TTC549 (cell line): ENCODE results near the gene PKHD1.
"Not testable (repeated sequence)": the region's sequence is repeated elsewhere in the genome, so short reads cannot be mapped to it uniquely, and the experiment has no call there.

Experiments
- FAIRE-seq: peaks from 2 replicates; lab custom pipeline; 2012; peaks lifted over from hg19 to GRCh38; lab: Jason Lieb, UNC

PKHD1 gene

GRCh38 chr6:51926125-51926524 is 161.3 kb downstream of the PKHD1 start:
- no peak for FAIRE-seq

DNA sequence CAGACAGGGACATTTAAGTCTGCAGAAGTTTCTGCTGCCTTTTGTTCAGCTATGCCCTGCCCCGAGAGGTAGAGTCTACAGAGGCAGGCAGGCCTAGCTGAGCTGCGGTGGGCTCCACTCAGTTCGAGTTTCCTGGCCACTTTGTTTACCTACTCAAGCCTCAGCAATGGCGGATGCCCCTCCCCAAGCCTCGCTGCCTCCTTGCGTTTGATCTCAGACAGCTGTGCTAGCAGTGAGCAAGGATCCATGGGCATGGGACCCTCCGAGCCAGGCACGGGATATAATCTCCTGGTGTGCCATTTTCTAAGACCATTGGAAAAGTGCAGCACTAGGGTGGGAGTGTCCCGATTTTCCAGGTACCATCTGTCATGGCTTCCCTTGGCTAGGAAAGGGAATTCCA is 164.9 kb downstream of the PKHD1 start:
- not testable (repeated sequence) for FAIRE-seq

DNA sequence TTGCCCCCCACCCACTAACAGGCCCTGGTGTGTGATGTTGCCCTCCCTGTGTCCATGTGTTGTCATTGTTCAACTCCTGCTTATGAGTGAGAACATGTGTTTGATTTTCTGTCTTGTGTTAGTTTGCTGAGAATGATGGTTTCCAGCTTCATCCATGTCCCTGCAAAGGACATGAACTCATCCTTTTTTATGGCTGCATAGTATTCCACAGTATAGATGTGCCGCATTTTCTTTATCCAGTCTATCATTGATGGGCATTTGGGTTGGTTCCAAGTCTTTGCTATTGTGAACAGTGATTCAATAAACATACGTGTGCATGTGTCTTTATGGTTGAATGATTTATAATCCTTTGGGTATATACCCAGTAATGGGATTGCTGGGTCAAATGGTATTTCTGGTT is 169.1 kb downstream of the PKHD1 start:
- not testable (repeated sequence) for FAIRE-seq

DNA sequence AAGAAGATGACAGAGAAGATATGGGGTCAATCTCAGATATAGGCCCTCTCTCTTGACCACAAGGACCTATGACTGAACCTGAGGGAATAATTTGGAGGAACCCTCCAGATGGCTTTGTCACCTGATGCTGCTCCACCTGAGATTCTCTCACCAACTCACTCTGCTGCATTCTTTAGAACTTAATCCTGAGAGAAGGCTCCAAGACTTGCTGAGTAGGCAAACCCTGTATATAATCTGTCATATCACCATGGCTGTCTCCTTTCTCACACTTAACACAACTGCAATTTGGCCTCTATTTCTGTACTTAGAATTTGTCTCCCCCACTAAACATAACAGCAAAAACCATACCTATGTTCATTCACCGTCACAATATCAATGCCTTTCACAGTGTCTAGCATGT is 172.3 kb downstream of the PKHD1 start:
- FAIRE-seq, result no peak

GRCh38 chr6:51913265-51913664 is 174.1 kb downstream of the PKHD1 start:
- no peak for FAIRE-seq

GRCh38 chr6:51910851-51911250 is 176.6 kb downstream of the PKHD1 start:
- no peak for FAIRE-seq

DNA sequence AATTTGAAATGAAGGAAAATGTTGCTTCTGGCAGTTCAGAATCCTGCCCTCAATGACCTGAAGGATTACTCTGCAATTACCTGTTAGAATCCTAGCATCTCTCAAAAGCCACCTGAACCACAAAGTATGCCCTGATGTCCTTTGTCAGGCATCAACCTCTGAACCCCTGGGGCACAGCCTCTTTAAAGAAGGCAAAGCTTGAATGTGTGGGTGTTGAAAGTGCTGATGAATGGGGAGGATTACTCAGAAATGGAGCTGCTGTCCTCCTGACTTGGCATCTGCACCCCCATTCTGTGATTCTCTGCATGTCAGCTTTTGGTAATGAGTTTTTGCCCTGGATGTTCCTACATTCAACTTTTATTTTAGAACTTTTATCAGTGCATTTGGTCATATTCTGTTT is 179.2 kb downstream of the PKHD1 start:
- FAIRE-seq, result no peak

DNA sequence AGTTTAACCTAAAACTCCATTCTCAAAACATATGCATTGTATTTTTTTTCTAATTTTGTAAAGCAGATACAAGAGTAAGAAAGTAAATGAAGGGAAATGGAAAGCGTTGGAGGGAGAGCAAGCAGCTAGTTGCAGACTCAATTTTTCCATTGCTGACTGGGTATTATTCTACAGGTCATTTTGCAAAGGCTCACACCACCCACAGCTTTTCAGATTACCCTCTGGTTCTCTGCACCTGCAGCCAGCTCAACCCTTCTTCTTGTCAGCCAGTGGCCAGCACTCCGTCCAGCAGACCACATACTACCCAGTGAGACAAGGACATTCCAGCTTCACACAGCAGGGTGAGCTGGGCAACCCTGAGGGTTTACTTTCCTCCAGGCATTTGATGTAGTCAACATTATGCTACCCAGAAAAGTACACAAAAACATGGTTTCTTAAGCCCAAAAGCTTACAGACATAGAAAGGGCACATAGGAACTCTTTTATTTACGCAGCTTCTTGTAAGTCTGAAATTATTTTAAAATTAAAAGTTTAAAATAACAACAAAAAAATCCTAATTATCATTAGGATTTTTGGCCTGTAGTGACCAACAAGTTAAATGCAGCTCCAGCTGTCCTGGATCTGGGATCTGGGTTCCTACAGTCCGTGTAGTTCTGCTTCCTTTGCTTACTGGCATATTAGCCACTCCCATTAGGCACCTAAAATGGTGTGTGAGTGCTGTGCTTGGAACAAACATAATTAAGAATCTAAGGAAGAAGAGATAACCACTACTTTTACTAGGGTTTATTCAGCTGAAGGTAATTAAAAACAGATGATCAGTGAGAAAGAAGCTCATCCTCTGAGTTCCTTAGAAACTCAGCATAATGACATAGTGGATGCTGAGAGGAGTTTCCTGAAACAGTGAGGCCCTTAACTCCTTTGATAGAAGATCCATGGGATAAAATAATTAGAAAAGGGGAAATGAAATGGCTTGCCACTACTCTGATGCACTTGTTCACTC is 185.3 kb downstream of the PKHD1 start:
- no peak for FAIRE-seq

DNA sequence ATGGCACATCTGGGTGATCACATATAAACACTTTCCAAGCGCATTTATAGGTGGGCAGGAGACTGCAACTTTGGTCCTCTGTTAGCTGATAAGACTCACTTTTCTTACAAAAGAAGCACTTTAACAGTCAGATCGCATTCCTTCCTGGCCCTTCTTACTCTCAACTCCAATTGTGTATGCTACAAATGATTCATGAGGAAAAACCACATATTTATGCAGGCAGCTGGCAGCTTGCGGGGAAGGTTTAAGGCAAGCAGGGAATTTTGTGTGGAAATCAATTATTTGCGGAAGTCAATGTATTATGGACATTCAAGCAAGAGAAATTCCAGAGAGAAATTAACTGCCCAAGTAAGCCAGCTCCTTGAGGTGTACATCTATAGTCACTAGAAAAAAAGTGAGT is 194.0 kb downstream of the PKHD1 start:
- no peak for FAIRE-seq

- no peak for FAIRE-seq
Observed at GRCh38 chr6:51892750-51893149, 194.7 kb downstream of the PKHD1 start.

DNA sequence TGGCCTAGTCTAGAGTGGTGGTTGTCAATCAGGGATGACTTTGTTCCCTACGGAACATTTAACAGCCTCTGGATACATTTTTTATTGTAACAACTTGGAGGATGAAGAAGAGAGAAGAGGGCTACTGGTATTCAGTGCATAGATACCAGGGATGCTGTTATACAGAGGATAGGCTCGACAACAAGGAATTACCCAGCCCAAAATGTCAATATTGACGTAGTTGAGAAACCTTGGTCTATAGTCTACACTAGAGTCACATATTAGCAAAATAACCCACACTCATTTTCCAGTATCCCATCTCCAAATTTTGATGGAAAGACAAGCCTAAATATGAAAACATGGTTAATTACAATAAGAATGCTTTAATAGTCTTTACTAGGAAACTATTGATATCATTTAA is 195.1 kb downstream of the PKHD1 start:
- no peak for FAIRE-seq

GRCh38 chr6:51891784-51892183 is 195.6 kb downstream of the PKHD1 start:
- no peak for FAIRE-seq

DNA sequence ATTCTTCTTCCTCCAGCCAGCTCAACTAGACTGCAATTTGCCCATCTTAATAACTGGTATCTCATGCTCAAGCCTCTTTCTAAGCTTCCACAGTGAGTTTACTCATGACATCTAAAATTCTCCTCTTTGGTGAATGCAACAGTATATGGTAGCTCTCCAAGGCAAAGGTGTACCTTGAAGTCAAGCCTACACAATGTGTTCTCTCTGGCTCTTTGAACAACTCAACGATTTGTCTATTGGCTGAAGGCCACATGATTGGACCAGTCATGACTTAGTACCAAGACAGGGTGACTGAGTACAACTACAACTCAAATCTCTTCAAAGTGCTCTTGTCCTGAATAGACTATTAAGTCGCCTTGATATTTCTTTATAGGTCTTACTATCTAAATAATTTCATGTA is 199.6 kb downstream of the PKHD1 start:
- no peak for FAIRE-seq

DNA sequence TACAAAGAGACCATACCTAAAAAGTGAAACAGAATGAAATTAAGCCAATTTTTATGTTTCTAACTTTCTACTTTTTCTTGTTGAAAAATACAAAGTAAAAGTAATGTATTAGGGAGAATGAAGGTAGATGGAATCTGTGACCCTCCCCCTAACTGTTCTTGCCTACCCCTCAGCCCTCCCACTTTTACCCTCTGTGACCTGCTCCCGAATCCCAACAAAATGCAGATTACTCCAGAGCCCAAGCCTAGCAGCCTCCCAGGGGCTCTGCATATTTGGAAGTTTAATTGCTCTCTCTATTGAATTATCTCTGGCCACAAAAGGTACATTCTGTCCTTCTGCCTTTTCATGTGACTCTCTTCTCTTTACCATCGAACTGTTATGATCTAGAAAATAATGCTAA is 201.5 kb downstream of the PKHD1 start:
- no peak for FAIRE-seq

GRCh38 chr6:51868591-51869355 is 218.6 kb downstream of the PKHD1 start:
- no peak for FAIRE-seq

DNA sequence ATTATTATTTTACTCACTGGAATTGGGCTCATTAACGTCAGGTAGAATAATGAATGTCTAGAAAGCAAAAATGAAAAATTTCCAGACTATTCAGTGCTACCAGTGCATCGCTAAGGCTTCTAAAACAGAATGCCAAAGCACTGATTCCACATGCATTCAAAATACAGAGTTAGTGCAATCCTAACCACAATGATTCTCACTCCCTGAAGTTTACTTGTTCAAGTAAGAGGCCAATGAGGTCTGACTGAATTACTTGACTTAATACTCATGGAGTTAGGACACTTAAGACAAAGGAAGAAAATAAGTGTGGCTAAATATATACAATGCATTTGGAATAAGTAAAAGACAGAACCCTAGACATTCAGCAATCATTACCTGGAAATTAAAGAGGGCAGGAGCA is 220.5 kb downstream of the PKHD1 start:
- no peak for FAIRE-seq

- no peak for FAIRE-seq
Observed at GRCh38 chr6:51865996-51866395, 221.4 kb downstream of the PKHD1 start.

- FAIRE-seq, result no peak
Observed at GRCh38 chr6:51865176-51865575, 222.2 kb downstream of the PKHD1 start.

DNA sequence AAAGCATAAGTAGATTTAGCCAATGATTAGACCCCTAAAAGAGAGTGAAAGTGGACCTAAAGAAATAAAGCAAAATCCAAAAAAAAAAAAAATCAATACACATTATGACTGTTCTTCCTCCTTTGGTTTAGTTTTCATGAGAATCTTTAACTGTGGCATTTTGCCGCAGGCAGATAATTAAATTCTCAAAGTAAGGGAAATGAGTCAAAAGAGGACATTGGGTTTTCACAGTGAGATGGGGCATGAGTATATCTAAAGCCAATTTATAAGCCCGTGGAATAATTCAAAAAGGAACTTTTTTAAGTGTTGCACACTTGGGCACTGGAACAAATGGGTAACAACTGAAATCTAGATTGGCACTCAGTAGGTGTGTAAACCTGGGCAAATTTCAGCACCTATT is 230.3 kb downstream of the PKHD1 start:
- no peak for FAIRE-seq

- no peak for FAIRE-seq
Observed at GRCh38 chr6:51856508-51856907, 230.9 kb downstream of the PKHD1 start.

DNA sequence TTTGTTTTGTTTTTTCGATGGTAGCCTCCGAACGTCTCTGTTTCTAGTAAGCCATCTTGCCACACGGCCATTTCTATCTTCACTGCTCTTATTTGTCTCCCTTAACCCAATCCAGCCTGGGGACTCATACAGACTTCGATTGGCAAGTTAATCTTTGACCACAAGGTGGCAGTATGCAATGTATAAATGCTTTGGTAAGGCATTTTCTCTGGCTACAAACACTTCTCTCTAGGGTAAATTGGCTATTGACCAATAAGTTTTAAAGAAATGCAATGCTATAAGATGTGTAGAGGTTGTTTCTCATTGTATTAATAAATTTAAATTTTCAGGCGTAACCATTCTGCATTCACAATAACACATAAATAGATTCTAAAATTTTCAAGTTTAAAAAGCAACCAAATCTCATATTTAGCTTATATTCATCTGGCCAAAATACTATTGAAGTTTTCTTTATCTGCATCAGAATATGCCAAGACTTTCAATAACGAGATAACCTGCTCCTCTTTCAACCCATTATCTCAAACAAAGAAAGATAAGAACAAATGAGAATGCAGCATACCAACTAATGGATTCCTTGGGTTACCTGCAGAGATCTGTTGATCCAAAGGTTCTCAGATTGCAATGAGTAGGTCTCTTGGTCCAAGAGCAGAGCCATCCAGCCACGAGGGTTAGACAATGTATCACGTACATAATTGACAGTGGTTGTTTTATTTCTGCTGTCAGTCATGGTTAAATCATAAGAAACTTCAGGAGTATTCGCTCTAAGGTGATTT is 231.9 kb downstream of the PKHD1 start:
- FAIRE-seq, result peak; percentile 31

DNA sequence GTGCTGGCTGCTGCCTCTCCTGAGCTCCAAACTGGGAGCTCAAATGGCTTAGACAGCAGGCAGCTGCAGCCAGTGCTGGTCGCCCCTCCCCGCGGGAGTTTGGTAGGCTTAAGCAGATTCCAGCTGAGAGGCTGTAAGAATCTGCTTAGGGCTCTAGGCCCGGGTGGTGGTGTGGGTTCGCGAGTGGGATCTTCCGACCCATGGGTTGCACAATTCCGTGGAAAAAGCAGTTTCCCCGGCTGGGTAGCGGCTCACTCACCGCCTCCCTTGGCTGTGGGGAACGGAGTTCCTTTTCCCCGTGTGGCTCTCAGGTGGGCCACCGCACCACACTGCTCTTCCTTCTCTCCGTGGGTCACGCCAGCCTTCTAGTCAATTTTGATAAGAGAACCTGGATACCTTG is 232.5 kb downstream of the PKHD1 start:
- no peak for FAIRE-seq

- no peak for FAIRE-seq
Observed at GRCh38 chr6:51854347-51854746, 233.1 kb downstream of the PKHD1 start.
